NT2/D1 (cell line): ENCODE results near the gene CRKL.

Experiments
- YY1 ChIP-seq: IDR thresholded peaks from 2 replicates; pipeline ENCODE4 v1.6.1; 2011; ENCODE audit not compliant: insufficient read length, insufficient read depth
- ZNF274 ChIP-seq: IDR thresholded peaks from 2 replicates; pipeline ENCODE4 v1.6.1; 2011; ENCODE audit warnings: mild to moderate bottlenecking, low read depth, low read length

DNA sequence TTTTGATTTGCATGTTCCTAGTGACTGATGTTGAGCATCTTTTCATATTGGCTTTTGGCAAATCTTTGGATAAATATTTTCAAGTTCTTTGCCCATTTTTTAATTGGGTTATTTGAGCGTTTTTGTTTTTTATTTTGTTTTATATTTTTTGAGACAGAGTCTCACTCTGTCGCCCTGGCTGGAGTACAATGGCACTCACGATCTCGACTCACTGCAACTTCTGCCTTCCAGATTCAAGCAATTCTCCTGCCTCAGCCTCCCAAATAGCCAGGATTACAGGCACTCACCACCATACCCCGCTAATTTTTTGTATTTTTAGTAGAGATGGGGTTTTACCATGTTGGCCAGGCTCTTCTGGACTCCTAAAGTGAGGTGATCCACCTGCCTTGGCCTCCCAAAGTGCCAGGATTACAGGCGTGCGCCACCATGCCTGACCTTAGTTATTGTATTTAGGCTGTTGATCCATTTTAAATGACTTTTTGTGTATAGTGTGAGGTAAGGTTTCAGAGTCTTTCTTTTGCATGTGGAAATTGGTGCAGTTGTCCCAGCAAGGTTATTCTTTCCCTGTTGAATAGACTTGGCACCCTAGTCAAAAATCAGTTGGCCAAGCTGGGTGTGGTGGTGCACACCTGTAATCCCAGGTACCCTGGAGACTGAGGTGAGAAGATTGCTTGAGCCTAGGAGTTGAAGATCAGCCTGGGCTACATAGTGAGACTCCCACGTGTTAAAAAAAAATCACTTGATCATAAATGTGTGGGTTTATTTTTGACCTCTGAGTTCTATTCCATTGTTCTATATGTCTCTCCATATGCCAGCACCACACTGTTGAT, 26.1 kb downstream of the CRKL start:
- TF ChIP-seq ZNF274 (no peak), YY1 (no peak)
